ENCODE results near the gene SKP2. TPM values are rescaled to one million over a fixed set of nuclear protein-coding genes. Genes with fewer than 3 reads are reported as not detected.

SKP2 gene
- total RNA-seq, 1 experiment from 2014 or later = 36.0 TPM

DNA sequence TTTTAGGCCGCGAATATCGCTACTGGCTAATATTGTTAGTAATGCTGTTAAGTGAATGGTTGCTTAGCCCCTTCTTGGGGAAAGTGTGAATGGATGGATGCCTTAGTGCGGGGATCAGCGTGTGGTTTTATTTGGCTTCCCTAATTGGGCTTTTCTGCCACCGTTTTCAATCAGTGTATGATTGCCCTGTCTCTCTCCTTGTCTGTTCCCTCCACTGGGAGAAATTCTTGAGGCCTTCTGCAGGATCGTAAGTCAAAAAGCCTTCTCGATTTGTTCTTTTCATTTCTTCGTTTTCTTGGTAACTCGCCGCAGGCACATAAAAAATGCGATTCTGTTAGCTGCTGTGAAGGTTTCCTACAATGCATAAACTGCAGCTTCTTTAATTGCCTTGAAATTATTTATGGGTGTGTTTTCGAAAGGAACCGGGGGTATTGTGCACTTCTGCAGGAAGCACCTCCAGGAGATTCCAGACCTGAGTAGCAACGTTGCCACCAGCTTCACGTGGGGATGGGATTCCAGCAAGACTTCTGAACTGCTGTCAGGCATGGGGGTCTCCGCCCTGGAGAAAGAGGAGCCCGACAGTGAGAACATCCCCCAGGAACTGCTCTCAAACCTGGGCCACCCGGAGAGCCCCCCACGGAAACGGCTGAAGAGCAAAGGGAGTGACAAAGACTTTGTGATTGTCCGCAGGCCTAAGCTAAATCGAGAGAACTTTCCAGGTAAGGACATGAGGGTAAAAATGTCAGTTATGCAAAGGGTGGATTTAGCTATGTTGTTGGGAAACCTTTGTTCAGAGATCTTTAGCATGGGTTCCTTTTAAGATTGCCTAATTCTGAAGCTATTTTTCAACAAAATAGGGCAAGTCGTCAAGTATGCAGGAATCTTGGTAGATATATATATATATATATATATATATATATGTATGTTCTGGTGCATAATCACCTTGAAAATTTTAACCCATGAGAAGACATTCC lies 700 bp downstream of the SKP2 start:
- Histone ChIP-seq H3K4me1 (ENCODE audit: low read length) (peaks cover 36% of the 10 kb centered on the region), H3K9ac (ENCODE audit: low read length) (peak overlapping the region; percentile 84), H2AFZ (ENCODE audit: low read length) (peak overlapping the region; percentile 32), H4K20me1 (ENCODE audit: insufficient read depth, low read depth, low read length) (no peaks in the 10 kb centered on the region), H3K36me3 (ENCODE audit: insufficient read depth, low read length) (peaks cover 42% of the 10 kb centered on the region), H3K4me2 (ENCODE audit: low read depth, low read length, poor library complexity, severe bottlenecking) (peak overlapping the region; percentile 85), H3K4me3 (ENCODE audit: low read length) (peak overlapping the region; percentile 79), H3K27me3 (ENCODE audit: low read length) (no peaks in the 10 kb centered on the region), H3K9me2 (replicated peaks; ENCODE audit: insufficient read depth, low read length) (no peaks in the 10 kb centered on the region), H3K27ac (ENCODE audit: low read length) (peak overlapping the region; percentile 61), H3K79me2 (ENCODE audit: low read length) (peaks cover 95% of the 10 kb centered on the region), H3K9me3 (ENCODE audit: low read length) (no peaks in the 10 kb centered on the region)
- DNase-seq = peak; percentile 51

DNA sequence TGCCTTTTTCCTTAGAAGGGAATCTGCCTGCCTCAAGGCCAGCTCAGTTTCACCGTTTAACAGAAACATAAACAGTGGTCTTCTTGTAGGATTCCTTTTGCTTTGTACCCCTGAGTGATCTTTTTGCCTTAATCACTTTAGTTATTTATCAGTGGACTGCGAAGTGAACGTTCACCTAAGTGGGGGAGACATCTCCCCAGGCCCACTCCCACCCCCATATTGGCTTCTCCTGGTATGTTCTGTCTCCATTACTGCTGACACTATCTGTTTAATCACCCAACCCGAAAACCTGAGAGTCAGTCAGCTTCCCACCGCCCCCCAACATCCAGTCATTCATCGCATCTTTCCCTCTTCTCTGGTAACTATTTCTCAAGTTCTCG lies 1.4 kb downstream of the SKP2 start:
- no peaks in the 10 kb centered on the region for H3K9me3 ChIP-seq (ENCODE audit: low read length)
- H3K79me2 ChIP-seq (ENCODE audit: low read length) = peaks cover 95% of the 10 kb centered on the region
- DNase-seq = no peak
- H3K9ac ChIP-seq (ENCODE audit: low read length) = peak overlapping the region; percentile 84
- peak overlapping the region; percentile 79 for H3K4me3 ChIP-seq (ENCODE audit: low read length)
- H4K20me1 ChIP-seq (ENCODE audit: insufficient read depth, low read depth, low read length) = no peaks in the 10 kb centered on the region
- H3K36me3 ChIP-seq (ENCODE audit: insufficient read depth, low read length) = peaks cover 43% of the 10 kb centered on the region
- no peaks in the 10 kb centered on the region for H3K27me3 ChIP-seq (ENCODE audit: low read length)
- H3K4me1 ChIP-seq (ENCODE audit: low read length) = peaks cover 33% of the 10 kb centered on the region
- H3K9me2 ChIP-seq (replicated peaks; ENCODE audit: insufficient read depth, low read length) = no peaks in the 10 kb centered on the region
- H3K27ac ChIP-seq (ENCODE audit: low read length) = 0 out of 2 replicates have a peak overlapping the region, but pooled peaks have one; percentile 61
- no peak overlapping the region for H2AFZ ChIP-seq (ENCODE audit: low read length)
- H3K4me2 ChIP-seq (ENCODE audit: low read depth, low read length, poor library complexity, severe bottlenecking) = peak overlapping the region; percentile 85

DNA sequence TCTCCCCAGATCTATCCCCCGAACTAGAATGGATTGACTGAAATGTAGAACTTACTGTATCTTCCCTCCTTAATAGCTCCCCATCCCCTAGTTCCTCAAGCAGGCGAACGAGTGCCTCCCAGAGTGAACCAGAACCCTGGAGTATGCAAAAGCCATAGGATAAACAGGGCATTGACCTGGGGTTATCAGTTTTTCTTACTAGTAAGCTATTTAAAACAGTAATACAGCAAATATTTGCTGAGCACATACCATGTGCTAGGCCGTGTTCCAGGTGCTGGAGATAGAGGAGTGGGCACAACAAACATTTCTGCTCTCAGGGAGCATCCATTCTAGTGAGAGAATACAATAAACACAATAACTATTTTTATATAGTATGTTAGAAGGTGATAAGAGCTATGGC lies 1.8 kb downstream of the SKP2 start:
- Histone ChIP-seq H3K9me2 (replicated peaks; ENCODE audit: insufficient read depth, low read length) (no peaks in the 10 kb centered on the region), H4K20me1 (ENCODE audit: insufficient read depth, low read depth, low read length) (no peaks in the 10 kb centered on the region), H3K9me3 (ENCODE audit: low read length) (no peaks in the 10 kb centered on the region), H3K4me3 (ENCODE audit: low read length) (peak overlapping the region; percentile 79), H3K27ac (ENCODE audit: low read length) (no peak overlapping the region), H3K79me2 (ENCODE audit: low read length) (peaks cover 95% of the 10 kb centered on the region), H3K4me1 (ENCODE audit: low read length) (peaks cover 28% of the 10 kb centered on the region), H2AFZ (ENCODE audit: low read length) (no peak overlapping the region), H3K36me3 (ENCODE audit: insufficient read depth, low read length) (peaks cover 48% of the 10 kb centered on the region), H3K27me3 (ENCODE audit: low read length) (no peaks in the 10 kb centered on the region), H3K9ac (ENCODE audit: low read length) (peak overlapping the region; percentile 84; the same call in 1 of the 2 replicates), H3K4me2 (ENCODE audit: low read depth, low read length, poor library complexity, severe bottlenecking) (peak overlapping the region; percentile 85)
- DNase-seq = no peak

DNA sequence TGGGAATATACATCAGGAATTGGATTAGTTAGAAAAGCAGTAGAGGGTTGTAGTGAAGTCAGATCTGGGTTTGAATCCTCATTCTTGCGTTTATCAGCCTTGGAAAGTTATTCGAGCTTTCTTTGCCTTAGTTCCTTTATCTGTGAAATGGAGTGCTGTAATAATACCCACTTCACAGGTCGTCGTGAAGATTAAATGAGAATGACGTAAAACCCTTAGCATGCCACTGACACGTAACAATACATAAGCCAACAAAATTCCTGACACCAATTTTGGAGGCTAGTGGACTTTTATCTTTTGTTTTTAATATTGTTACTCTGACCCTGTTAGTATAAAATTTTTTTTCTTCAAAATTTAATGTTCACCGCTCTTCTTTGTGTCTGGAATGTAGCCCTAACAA lies 3.4 kb downstream of the SKP2 start:
- peaks cover 97% of the 10 kb centered on the region for H3K79me2 ChIP-seq (ENCODE audit: low read length)
- H3K4me2 ChIP-seq (ENCODE audit: low read depth, low read length, poor library complexity, severe bottlenecking) = no peak overlapping the region
- no peak for DNase-seq
- peaks cover 17% of the 10 kb centered on the region for H3K4me1 ChIP-seq (ENCODE audit: low read length)
- no peaks in the 10 kb centered on the region for H3K9me2 ChIP-seq (replicated peaks; ENCODE audit: insufficient read depth, low read length)
- no peak overlapping the region for H3K4me3 ChIP-seq (ENCODE audit: low read length)
- H4K20me1 ChIP-seq (ENCODE audit: insufficient read depth, low read depth, low read length) = no peaks in the 10 kb centered on the region
- H3K9me3 ChIP-seq (ENCODE audit: low read length) = no peaks in the 10 kb centered on the region
- peaks cover 63% of the 10 kb centered on the region for H3K36me3 ChIP-seq (ENCODE audit: insufficient read depth, low read length)
- H3K27ac ChIP-seq (ENCODE audit: low read length) = no peak overlapping the region
- H2AFZ ChIP-seq (ENCODE audit: low read length) = no peak overlapping the region
- H3K9ac ChIP-seq (ENCODE audit: low read length) = no peak overlapping the region
- H3K27me3 ChIP-seq (ENCODE audit: low read length) = no peaks in the 10 kb centered on the region

DNA sequence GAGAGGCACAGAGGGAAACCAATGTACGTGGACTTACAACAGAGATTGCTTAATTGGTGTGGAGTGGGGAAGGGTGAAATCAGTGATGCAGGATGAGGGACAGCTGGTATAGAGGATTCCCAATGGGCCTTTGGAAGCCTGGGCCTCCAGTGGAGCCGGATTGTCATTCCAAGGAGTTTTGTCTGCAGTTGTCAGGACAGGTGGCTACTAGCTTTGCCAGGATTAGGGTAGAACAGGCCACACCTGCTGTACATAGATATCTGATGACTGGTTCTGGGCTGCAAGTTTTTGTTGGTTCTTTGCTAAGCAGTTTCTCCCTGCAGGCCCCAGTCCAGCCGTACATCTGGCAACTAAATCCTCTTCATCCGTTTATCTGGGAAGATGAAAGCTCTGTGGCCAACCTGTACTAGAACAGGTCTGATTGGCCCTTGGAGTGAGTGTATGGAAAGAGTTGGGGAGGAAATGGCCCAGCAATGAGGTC lies 4.2 kb downstream of the SKP2 start:
- no peaks in the 10 kb centered on the region for H3K27me3 ChIP-seq (ENCODE audit: low read length)

DNA sequence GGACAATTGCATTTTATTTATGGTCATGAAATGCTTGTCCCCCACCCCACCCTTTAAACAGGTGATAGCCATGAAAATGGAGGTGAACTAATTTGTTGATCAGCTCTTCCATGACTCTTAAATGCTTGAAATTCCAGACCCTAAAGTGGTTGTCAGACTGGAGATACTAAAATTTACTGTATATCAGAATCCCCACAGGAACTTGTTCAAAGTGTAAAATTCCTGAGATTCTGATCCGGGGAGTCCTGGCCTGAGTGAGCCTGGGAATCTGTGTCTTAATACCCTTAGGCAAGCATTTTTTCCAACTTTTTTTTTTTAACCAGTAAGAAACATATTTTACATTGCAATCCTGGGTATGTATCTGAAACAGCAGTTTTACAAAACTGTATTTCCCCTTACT lies 4.7 kb downstream of the SKP2 start:
- Histone ChIP-seq H3K79me2 (ENCODE audit: low read length) (peaks cover 97% of the 10 kb centered on the region), H3K4me1 (ENCODE audit: low read length) (peaks cover 14% of the 10 kb centered on the region), H4K20me1 (ENCODE audit: insufficient read depth, low read depth, low read length) (no peaks in the 10 kb centered on the region), H3K4me3 (ENCODE audit: low read length) (no peak overlapping the region), H3K27me3 (ENCODE audit: low read length) (no peaks in the 10 kb centered on the region), H3K9me3 (ENCODE audit: low read length) (no peaks in the 10 kb centered on the region), H3K36me3 (ENCODE audit: insufficient read depth, low read length) (peaks cover 76% of the 10 kb centered on the region), H3K27ac (ENCODE audit: low read length) (no peak overlapping the region), H2AFZ (ENCODE audit: low read length) (no peak overlapping the region), H3K9ac (ENCODE audit: low read length) (no peak overlapping the region), H3K9me2 (replicated peaks; ENCODE audit: insufficient read depth, low read length) (no peaks in the 10 kb centered on the region), H3K4me2 (ENCODE audit: low read depth, low read length, poor library complexity, severe bottlenecking) (no peak overlapping the region)
- no peak for DNase-seq

More for the DNA sequence above, 4.2 kb downstream of the SKP2 start:
- H3K79me2 ChIP-seq (ENCODE audit: low read length) = peaks cover 97% of the 10 kb centered on the region
- no peak overlapping the region for H2AFZ ChIP-seq (ENCODE audit: low read length)
- peaks cover 72% of the 10 kb centered on the region for H3K36me3 ChIP-seq (ENCODE audit: insufficient read depth, low read length)
- no peaks in the 10 kb centered on the region for H4K20me1 ChIP-seq (ENCODE audit: insufficient read depth, low read depth, low read length)
- H3K9me3 ChIP-seq (ENCODE audit: low read length) = no peaks in the 10 kb centered on the region
- H3K9me2 ChIP-seq (replicated peaks; ENCODE audit: insufficient read depth, low read length) = no peaks in the 10 kb centered on the region
- H3K4me2 ChIP-seq (ENCODE audit: low read depth, low read length, poor library complexity, severe bottlenecking) = no peak overlapping the region
- no peak overlapping the region for H3K4me3 ChIP-seq (ENCODE audit: low read length)
- DNase-seq = no peak
- H3K9ac ChIP-seq (ENCODE audit: low read length) = no peak overlapping the region
- peaks cover 14% of the 10 kb centered on the region for H3K4me1 ChIP-seq (ENCODE audit: low read length)
- H3K27ac ChIP-seq (ENCODE audit: low read length) = no peak overlapping the region

DNA sequence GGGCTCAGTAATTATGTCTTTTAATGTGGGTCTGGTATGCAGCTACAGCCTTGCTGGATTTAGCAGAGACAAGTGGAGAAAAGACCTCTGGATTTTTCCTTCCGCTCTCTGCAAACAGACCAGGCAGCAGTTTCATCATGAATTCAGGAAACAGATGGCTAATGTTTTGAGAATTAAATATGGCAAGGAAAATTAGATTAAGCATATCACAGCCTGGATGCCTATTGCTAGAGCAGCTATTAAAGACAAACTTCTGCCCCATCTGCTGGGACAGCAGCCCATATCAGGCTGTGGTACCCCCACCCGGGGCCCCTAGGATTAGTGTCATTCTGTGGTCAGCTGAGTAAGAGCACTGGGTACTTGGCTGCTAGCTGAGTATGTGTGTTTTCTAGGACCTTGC lies 6.2 kb downstream of the SKP2 start:
- Histone ChIP-seq H3K9ac (ENCODE audit: low read length) (no peak overlapping the region), H2AFZ (ENCODE audit: low read length) (no peak overlapping the region), H3K27me3 (ENCODE audit: low read length) (no peaks in the 10 kb centered on the region), H3K27ac (ENCODE audit: low read length) (no peak overlapping the region), H3K79me2 (ENCODE audit: low read length) (peaks cover 100% of the 10 kb centered on the region), H3K9me2 (replicated peaks; ENCODE audit: insufficient read depth, low read length) (no peaks in the 10 kb centered on the region), H4K20me1 (ENCODE audit: insufficient read depth, low read depth, low read length) (no peaks in the 10 kb centered on the region), H3K36me3 (ENCODE audit: insufficient read depth, low read length) (peaks cover 92% of the 10 kb centered on the region), H3K4me2 (ENCODE audit: low read depth, low read length, poor library complexity, severe bottlenecking) (no peak overlapping the region), H3K4me3 (ENCODE audit: low read length) (no peak overlapping the region), H3K4me1 (ENCODE audit: low read length) (peaks cover 10% of the 10 kb centered on the region), H3K9me3 (ENCODE audit: low read length) (no peaks in the 10 kb centered on the region)
- no peak for DNase-seq

DNA sequence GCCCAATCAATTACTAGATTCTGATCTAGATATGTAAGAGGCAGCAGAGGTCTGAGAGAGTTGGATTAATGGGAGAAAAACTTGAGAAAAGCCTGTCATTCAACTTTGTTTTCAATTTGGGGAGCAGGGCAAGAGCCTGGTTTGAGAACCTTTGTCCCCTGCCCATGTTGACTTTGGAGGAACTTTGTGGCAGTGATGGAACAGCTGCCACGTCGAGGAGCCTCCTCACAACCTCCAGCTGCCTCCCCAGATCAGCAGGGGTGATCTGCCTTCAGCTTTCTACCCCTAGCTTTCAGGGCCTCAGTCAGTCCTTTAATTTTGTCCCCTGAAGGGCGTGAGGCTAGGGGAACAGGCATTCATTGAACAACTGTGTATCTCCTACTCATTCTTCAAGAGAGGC lies 8.7 kb downstream of the SKP2 start:
- Histone ChIP-seq H3K4me3 (ENCODE audit: low read length) (no peak overlapping the region), H3K27ac (ENCODE audit: low read length) (no peak overlapping the region), H4K20me1 (ENCODE audit: insufficient read depth, low read depth, low read length) (no peaks in the 10 kb centered on the region), H2AFZ (ENCODE audit: low read length) (no peak overlapping the region), H3K4me1 (ENCODE audit: low read length) (no peaks in the 10 kb centered on the region), H3K9ac (ENCODE audit: low read length) (no peak overlapping the region), H3K27me3 (ENCODE audit: low read length) (no peaks in the 10 kb centered on the region), H3K79me2 (ENCODE audit: low read length) (peaks cover 100% of the 10 kb centered on the region), H3K9me2 (replicated peaks; ENCODE audit: insufficient read depth, low read length) (no peaks in the 10 kb centered on the region), H3K4me2 (ENCODE audit: low read depth, low read length, poor library complexity, severe bottlenecking) (no peak overlapping the region), H3K9me3 (ENCODE audit: low read length) (no peaks in the 10 kb centered on the region), H3K36me3 (ENCODE audit: insufficient read depth, low read length) (peaks cover 93% of the 10 kb centered on the region)
- DNase-seq = no peak
